ENCODE data around the gene TAF3. TPM values are rescaled to one million over a fixed set of nuclear protein-coding genes. Genes with fewer than 3 reads are reported as not detected.

Gene TAF3
- total and polyA plus RNA-seq, 2 experiments from 2014 or later, result 4.1 to 6.4 TPM

DNA sequence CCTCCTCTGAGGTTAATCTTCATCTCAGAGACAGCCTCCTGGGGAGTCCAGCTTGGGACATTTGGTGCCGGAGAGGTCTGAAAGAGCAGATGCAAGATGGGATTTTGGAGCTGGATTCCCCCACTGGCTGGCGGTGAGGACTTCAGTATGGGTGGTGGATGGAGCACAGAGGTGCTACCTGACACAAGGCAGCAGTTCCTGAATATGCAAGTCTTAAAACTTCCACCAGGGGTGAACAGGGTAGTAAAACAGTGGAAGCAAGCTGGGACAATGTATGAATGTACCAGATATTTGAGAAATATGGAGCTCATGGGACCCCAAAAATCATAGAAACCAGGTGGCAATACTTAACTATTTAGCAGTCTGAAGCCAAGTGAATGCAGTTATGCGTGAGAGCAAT is 4.8 kb upstream of the TAF3 start:
- H2AFZ ChIP-seq, result no peak overlapping the region
- no peaks in the 10 kb centered on the region for H3K27me3 ChIP-seq
- H4K20me1 ChIP-seq (ENCODE audit: insufficient read depth, poor library complexity, severe bottlenecking), result no peaks in the 10 kb centered on the region
- H3K9me3 ChIP-seq (ENCODE audit: low read depth), result no peaks in the 10 kb centered on the region
- 55% methylated on average over 3 of the region's 3 CpGs for WGBS (ENCODE audit: low lambda C conversion rate, missing lambda C conversion rate)
- no peak overlapping the region for H3K4me2 ChIP-seq
- H3K4me1 ChIP-seq (ENCODE audit: insufficient read depth), result peaks cover 6% of the 10 kb centered on the region
- no peak overlapping the region for H3K4me3 ChIP-seq
- DNase-seq (ENCODE audit: low spot score), result no peak
- no peaks in the 10 kb centered on the region for H3K36me3 ChIP-seq (replicated peaks; ENCODE audit: insufficient read depth, low read depth)
- TF ChIP-seq, protein P1, sequence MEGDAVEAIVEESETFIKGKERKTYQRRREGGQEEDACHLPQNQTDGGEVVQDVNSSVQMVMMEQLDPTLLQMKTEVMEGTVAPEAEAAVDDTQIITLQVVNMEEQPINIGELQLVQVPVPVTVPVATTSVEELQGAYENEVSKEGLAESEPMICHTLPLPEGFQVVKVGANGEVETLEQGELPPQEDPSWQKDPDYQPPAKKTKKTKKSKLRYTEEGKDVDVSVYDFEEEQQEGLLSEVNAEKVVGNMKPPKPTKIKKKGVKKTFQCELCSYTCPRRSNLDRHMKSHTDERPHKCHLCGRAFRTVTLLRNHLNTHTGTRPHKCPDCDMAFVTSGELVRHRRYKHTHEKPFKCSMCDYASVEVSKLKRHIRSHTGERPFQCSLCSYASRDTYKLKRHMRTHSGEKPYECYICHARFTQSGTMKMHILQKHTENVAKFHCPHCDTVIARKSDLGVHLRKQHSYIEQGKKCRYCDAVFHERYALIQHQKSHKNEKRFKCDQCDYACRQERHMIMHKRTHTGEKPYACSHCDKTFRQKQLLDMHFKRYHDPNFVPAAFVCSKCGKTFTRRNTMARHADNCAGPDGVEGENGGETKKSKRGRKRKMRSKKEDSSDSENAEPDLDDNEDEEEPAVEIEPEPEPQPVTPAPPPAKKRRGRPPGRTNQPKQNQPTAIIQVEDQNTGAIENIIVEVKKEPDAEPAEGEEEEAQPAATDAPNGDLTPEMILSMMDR (IDR thresholded peaks at IDR 0.05; ENCODE audit: poor library complexity), result no peak
- TF ChIP-seq EZH2 (IDR thresholded peaks at IDR 0.05; ENCODE audit: borderline replicate concordance) (no peak), EZH2phosphoT487 (IDR thresholded peaks at IDR 0.05; ENCODE audit: low read depth, severe bottlenecking, unreplicated experiment) (no peak)
- peaks cover under 1% of the 10 kb centered on the region for H3K79me2 ChIP-seq
- H3K9me2 ChIP-seq (replicated peaks; ENCODE audit: insufficient read depth), result no peaks in the 10 kb centered on the region
- H3K27ac ChIP-seq, result no peak overlapping the region

DNA sequence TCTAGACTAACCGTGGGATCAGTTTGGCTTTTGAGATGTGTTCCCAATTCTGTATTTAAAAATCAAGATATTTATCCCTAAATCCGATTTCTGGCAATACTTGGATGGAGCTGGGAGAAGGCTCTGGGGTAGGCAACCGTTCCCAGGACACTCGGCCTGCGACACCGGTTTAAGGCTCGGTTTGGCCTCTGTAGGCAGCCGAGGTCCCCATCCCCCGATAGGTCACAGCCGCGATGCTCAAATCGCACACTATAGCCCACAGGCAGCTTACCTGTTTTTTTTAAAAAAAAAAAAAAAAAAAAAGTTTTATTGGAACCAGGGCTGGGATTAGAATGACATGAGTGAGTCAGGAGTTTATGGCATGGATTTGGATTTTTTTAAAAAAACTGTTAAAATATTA is 729 bp upstream of the TAF3 start:
- Histone ChIP-seq H4K20me1 (ENCODE audit: insufficient read depth, poor library complexity, severe bottlenecking) (no peaks in the 10 kb centered on the region), H3K27ac (peak overlapping the region; percentile 44), H3K27me3 (no peaks in the 10 kb centered on the region), H3K9me3 (ENCODE audit: low read depth) (no peaks in the 10 kb centered on the region), H3K36me3 (replicated peaks; ENCODE audit: insufficient read depth, low read depth) (no peaks in the 10 kb centered on the region), H3K4me2 (peak overlapping the region; percentile 81), H3K4me3 (peak overlapping the region; percentile 78), H2AFZ (peak overlapping the region; percentile 84), H3K79me2 (peaks cover 35% of the 10 kb centered on the region), H3K9me2 (replicated peaks; ENCODE audit: insufficient read depth) (no peaks in the 10 kb centered on the region), H3K4me1 (ENCODE audit: insufficient read depth) (no peaks in the 10 kb centered on the region)
- DNase-seq (ENCODE audit: low spot score), result no peak
- TF ChIP-seq EZH2 (IDR thresholded peaks at IDR 0.05; ENCODE audit: borderline replicate concordance), result no peak
- TF ChIP-seq, protein P1 (IDR thresholded peaks at IDR 0.05; ENCODE audit: poor library complexity), result no peak
- TF ChIP-seq EZH2phosphoT487 (IDR thresholded peaks at IDR 0.05; ENCODE audit: low read depth, severe bottlenecking, unreplicated experiment), result no peak
- 12% methylated on average over 12 of the region's 12 CpGs for WGBS (ENCODE audit: low lambda C conversion rate, missing lambda C conversion rate)

DNA sequence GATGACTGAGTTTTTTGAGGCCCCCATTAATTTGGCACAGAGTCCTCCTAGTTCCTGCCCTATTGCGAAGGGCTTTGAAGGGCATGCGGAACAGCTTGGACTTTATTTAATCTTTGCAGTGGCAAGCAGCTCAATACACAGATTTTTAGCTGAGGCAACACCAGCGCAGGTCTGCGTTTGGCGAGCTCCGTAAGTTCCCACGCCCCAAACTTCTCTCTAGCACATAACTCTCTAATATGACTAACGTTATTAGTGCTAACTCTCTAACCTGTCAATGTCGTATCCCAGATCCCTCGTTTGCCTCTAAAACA is 366 bp upstream of the TAF3 start:
- Histone ChIP-seq H3K36me3 (replicated peaks; ENCODE audit: insufficient read depth, low read depth) (no peaks in the 10 kb centered on the region), H2AFZ (peak overlapping the region; percentile 84), H3K9me3 (ENCODE audit: low read depth) (no peaks in the 10 kb centered on the region), H3K27ac (peak overlapping the region; percentile 44), H3K4me3 (peak overlapping the region; percentile 78), H4K20me1 (ENCODE audit: insufficient read depth, poor library complexity, severe bottlenecking) (no peaks in the 10 kb centered on the region), H3K9me2 (replicated peaks; ENCODE audit: insufficient read depth) (no peaks in the 10 kb centered on the region), H3K4me2 (peak overlapping the region; percentile 81), H3K79me2 (peaks cover 35% of the 10 kb centered on the region), H3K27me3 (no peaks in the 10 kb centered on the region), H3K4me1 (ENCODE audit: insufficient read depth) (no peaks in the 10 kb centered on the region)
- 1% methylated on average over 10 of the region's 10 CpGs for WGBS (ENCODE audit: low lambda C conversion rate, missing lambda C conversion rate)
- TF ChIP-seq EZH2phosphoT487 (IDR thresholded peaks at IDR 0.05; ENCODE audit: low read depth, severe bottlenecking, unreplicated experiment), result no peak
- TF ChIP-seq EZH2 (IDR thresholded peaks at IDR 0.05; ENCODE audit: borderline replicate concordance), result no peak
- TF ChIP-seq, protein P1 (IDR thresholded peaks at IDR 0.05; ENCODE audit: poor library complexity), result no peak
- no peak for DNase-seq (ENCODE audit: low spot score)

DNA sequence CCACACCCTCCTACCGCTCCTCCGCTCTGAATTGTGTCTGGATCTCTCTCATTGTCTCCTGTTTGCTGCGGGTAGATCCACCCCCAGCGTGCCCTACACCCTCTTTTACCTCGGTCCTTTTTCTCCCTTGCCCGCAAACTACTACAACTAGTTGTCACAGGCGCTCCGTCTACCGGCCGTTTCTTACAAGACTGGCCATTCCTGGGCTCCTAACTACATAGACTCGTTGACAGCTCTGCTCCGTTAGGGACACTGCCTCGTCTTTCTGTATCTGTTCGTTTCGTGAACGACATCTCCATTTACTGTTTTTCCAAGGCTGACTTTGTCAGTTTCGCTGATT is 786 bp downstream of the TAF3 start:
- Histone ChIP-seq H3K9me3 (ENCODE audit: low read depth) (no peaks in the 10 kb centered on the region), H2AFZ (peak overlapping the region; percentile 94), H3K4me2 (peak overlapping the region; percentile 94), H3K36me3 (replicated peaks; ENCODE audit: insufficient read depth, low read depth) (no peaks in the 10 kb centered on the region), H3K27ac (no peak overlapping the region), H3K4me1 (ENCODE audit: insufficient read depth) (no peaks in the 10 kb centered on the region), H3K79me2 (peaks cover 35% of the 10 kb centered on the region), H3K9me2 (replicated peaks; ENCODE audit: insufficient read depth) (no peaks in the 10 kb centered on the region), H3K27me3 (no peaks in the 10 kb centered on the region), H4K20me1 (ENCODE audit: insufficient read depth, poor library complexity, severe bottlenecking) (no peaks in the 10 kb centered on the region), H3K4me3 (peak overlapping the region; percentile 75)
- TF ChIP-seq, protein P1 (IDR thresholded peaks at IDR 0.05; ENCODE audit: poor library complexity), result peak; percentile 38
- TF ChIP-seq EZH2 (IDR thresholded peaks at IDR 0.05; ENCODE audit: borderline replicate concordance) (no peak), EZH2phosphoT487 (IDR thresholded peaks at IDR 0.05; ENCODE audit: low read depth, severe bottlenecking, unreplicated experiment) (no peak)
- DNase-seq (ENCODE audit: low spot score), result peak; percentile 81
- WGBS (ENCODE audit: low lambda C conversion rate, missing lambda C conversion rate), result 1% methylated on average over 17 of the region's 17 CpGs

Measured in hepatocyte (in vitro differentiated cells).